Measurements from ENCODE around the gene BNC1.

BNC1 gene

DNA sequence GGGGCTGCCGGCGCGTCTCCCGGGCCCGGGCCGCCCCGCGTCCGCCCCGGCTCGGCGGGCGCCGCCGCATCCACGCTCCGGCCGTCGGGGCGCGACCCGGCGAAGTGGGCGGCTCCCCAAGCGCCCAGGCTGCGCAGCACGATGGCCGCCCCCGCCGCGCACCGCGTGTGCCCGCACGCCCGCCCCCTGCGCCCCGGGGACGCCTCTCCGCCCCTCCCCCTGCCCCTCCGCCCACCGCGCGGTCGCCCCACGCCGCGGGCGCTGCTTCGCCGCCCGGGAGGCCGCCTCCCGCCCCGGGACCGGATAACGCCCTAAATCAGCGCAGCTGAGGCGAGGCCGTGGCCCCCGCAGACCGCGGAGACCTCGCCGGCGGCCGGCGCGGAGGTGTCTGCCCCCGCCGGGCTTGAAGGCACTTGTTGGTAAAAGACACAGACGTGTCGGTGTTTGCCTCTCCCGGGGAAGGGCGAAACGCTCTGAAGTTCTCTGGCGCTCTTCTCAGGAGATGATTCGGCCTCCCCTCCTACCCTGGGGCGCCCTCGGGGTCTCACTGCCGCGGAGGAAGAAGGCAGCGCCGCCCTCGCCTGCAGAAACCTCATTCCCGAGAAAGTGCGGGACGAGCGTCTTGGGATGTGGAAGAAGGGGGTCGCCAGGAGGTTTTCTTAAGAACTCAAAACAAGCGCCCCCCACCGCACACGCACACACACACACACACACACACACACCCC is at the start of gene BNC1:
Gene BNC1, minus strand, starts transcription at position 106 of the 725 bp plus-strand sequence. Its CDS starts 36 bp downstream, at position 70.
- FAIRE-seq = no peak

DNA sequence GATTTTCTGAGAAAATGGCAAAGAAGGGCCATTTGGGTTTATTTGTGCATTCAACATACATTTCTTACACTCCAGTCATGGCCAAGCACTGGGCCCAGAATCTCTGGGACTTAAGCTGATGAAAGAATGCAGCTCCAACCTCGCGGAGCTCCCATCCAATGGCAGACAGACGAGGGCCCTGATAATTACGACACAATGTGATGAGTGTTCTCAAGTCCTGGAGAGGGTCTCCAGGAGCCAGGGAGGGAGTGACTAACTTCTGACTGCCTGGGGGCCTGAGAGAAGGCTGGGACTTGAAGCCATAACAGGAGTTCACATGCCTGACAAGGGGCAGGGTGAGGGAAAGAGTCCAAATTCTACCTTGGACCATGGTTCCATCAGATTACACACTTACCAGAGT is 42.6 kb upstream of the BNC1 start:
- FAIRE-seq = no peak

DNA sequence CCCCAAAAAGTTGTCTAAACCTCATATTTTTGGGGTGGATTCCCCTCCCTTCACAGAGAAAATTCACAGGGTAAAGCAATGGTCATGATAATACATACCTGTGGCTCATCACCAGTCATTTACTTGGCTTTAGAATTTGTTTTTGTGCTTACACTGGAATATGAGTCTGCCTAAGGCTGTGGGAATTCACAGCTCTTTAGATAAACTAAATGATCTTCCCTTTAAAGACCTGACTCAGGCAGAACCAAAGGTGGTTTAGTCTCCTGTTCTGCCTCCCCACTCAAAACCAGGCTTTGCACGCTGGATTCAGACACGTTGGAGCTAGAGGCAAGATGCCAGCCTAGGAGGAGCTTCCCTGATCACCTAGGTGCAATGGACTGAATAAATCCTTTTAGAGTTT is 40.3 kb upstream of the BNC1 start:
- no peak for FAIRE-seq

- no peak for FAIRE-seq
Measured at GRCh38 chr15:83323296-83323711, 38.8 kb upstream of the BNC1 start.

DNA sequence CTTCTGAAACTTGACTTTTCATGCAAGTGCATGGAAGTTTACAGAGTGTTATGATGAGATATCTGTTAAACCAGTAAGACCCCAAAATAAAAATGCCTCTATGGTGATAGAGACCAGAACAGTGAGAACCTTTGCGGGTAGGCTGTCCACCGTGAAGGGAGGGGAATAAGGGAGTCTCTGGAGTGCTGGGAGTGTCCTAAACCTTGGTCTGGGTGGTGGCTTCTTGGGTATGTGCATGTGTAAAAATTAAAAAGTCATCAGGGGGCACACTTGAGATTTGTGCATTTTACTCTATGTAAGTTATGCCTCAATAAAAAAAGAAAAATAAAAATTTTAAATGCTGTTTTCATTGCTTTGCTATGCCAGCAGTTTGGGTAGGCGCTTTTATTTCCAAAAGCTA is 38.2 kb upstream of the BNC1 start:
- FAIRE-seq = no peak

- FAIRE-seq = no peak
Measured at GRCh38 chr15:83322061-83322460, 37.6 kb upstream of the BNC1 start.

DNA sequence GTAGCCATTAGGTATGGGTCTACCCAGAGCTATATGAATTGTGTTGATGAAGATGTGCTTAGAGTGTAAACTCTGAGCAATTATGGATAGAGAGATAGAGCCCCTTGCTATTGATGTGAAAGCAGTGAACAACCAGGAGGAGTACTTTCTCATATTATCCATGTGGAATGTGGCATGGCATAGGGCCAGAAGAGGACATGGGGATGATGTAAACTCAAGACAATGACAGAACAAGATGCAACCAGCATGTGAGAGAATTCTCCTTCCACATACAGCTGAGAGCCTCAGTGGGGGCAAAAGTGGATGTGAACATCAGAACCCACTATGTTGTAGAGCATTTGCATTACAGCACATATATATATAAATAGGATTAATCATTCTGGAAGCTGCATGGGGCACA is 36.4 kb upstream of the BNC1 start:
- FAIRE-seq = no peak

- FAIRE-seq = no peak
Measured at GRCh38 chr15:83320404-83320803, 35.9 kb upstream of the BNC1 start.

DNA sequence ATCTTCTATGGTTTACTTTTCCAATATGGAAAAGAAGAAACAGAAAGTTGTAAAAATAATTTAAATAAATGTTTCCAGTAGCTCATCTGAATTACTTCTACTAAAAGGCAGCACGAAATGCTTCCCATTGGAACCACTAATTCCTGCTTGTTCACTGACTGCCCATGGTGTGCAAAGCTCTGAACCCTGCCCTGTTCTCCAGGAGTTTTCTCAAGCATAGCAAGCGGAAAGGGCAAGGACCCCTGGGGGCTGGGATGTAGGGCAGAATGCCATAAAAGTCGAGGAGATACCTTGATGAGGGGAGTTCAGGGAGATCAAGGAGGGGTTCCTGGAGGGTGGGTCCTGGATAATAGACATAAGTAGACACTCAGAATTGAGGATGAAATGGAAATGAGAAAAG is 35.3 kb upstream of the BNC1 start:
- FAIRE-seq = no peak

DNA sequence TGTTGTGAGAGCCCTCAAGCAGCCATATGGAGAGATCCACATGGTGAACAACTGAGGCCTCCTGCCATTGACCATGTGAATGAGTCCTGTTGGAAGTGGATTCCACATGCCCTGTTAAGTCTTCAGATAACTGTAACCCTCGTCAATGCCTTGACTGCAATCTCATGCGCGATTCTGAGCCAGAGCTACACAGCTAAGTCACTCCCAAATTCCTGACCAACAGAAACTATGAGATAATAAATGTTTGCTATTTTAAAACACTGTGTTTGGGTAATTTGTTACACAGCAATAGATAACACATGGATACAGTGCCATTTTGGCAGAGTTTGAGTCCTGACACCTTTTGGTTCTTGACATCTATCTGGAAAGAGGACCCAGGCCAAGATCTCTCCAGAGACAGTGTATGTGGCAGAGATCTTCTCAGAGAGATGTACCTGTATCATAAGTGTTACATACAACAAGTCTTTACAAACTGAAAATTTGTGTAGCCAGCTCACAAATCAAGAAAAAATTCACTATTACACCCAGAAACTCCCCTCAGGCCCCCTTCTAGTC is 34.5 kb upstream of the BNC1 start:
- no peak for FAIRE-seq

DNA sequence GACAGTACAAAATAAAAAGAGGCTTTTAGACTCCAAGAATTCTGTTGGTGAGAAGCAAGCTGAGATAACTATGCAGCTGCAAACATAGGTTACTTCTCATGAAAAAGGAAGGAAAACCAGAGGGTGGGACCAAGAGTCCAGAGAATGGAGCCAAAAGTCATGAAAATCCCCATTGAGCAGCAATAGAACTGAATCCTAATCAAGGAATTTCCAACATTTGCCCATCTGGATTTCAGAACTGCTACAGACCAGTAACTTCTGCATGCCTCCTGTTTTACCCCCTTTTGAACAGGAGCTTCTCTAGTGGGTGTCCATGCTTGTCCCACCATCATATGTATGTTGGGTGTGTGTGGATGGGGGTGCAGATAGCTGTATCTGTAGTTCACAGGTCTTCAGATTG is 33.6 kb upstream of the BNC1 start:
- no peak for FAIRE-seq

DNA sequence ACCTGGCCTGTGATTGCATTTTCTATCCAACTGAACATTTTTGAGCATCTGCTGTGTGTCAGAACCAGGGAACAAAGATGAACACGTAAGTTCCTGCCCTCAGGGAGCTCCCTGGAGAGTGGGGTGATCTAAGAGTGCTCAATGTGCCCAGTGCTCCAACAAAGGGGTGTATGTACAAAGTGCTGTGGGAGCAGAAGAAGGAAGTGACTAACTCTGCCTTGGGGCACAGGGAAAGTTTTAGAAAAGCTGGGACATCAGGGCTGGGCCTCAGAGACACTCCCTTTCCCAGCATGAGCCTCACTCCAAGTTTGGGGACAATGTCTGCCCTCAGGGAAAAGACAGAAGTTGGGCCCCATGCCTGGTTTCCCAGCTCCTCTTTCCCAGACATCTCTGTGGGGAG is 27.6 kb upstream of the BNC1 start:
- no peak for FAIRE-seq

- no peak for FAIRE-seq
Measured at GRCh38 chr15:83310521-83311456, 26.3 kb upstream of the BNC1 start.

GRCh38 chr15:83308671-83309070 is 24.2 kb upstream of the BNC1 start:
- FAIRE-seq = no peak

DNA sequence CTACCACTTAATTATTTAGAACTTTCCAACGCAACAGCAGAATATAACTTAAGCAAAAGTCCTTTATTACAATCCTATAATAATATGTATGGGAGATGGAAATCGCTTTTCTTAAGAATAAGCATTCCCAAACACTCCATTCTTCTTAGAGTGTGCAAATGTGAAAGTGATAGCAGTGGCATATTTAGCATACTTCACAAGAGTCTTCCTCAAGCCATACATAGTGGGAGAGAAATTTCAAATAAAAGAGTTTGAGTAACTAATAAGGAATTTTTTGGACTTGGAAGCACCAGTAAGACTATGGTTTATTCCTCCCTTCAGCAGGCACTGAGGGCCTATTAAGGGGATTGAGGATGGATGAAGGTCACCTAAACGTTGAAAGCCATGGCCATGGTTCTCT is 22.1 kb upstream of the BNC1 start:
- FAIRE-seq = no peak

DNA sequence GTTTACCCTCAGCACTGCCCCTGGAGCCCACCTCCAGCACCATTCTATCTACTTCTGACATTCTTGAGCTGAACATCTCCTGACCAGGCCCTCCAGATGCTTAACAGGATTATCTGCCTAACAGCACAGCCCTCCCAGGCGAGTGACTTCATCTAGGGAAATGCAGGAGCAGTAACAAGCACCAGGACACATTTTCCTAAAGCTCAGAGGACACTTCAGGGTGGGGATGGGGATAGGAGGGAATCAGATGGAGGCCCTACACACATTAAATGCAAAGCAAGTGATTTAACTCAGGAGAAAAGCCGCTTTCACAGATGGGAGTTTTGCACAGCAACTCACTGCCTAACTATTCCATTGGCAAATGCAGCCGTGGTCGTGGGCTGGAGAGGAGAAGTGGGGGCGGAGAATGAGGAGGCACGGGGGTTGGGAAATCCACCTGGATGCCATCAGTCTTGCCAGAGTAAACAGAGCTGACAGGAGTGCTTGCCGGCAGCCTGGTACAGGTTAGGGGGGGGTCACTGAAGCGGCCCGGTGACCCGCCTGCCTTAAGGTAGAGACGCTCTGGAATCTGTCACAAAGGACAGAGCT is 21.3 kb upstream of the BNC1 start:
- no peak for FAIRE-seq

- FAIRE-seq = no peak
Measured at GRCh38 chr15:83304861-83305703, 20.6 kb upstream of the BNC1 start.

- FAIRE-seq = no peak
Measured at GRCh38 chr15:83303535-83303934, 19.1 kb upstream of the BNC1 start.

DNA sequence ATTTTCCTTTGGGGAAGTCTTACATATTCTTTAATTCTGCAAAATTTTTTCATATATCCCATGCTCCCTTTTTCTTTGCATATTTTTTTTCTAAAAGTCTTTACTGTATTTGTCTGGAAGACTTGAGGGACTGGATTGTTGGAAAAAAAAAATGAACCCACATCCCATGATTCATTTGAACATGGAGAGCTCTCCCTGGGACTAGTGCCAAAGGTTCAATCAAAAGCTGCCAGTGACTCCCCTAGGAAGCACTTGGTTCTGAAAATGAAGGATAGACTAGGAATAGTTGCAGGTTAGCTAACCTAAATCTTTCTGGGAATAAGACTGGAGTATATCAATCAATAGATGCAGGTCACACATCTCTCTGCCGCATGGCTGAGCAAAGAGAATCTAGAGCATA is 16.4 kb upstream of the BNC1 start:
- FAIRE-seq = no peak

DNA sequence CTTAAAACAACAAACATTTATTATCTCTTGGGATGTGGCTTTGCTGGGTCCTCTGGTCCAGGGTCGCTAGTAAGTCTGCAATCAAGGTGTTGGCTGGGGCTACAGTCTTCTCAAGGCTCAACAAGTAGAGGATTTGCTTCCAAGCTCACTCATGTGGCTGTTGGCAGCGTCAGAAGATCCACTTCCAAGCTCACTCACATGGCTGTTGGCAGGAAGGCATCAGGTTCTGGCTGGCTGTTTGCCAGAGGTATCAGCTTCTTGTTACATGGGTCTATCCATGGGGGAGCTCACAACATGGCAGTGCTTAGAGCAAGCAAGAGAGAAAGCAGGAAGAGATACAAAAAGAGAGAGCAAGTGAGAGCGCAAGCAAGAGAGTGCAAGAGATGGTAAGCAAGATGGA is 15.0 kb upstream of the BNC1 start:
- no peak for FAIRE-seq

DNA sequence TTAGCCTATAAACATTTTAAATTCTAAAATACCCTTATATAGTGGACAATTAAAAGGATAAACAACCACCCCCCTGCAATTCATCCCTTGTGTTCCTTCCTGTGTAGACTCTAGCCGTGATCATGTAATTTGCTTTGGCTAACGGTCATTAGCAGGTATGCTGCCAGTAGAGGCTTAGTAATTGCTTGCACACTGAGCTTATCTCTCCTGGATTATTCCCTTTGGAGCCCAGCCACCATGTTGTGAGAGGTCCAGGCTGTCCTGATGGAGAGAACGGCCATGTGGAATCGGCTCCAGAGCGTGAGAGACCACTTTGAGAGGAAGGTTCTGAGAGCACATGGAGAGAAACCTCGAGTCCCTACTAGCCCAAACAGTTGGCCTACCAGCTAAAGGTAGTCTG is 11.0 kb upstream of the BNC1 start:
- FAIRE-seq = no peak

- FAIRE-seq = no peak
Measured at GRCh38 chr15:83293201-83293600, 8.7 kb upstream of the BNC1 start.

- FAIRE-seq = no peak
Measured at GRCh38 chr15:83292317-83292716, 7.9 kb upstream of the BNC1 start.
